Neural cell (in vitro differentiated cells): ENCODE results near the gene NID2.

Experiments
- CTCF ChIP-seq: fragments of 450-650 bp; IDR thresholded peaks from 2 replicates; pipeline ENCODE4 v1.5.1; 2014; ENCODE audit warnings: antibody characterized with exemption, mild to moderate bottlenecking, moderate library complexity; ENCODE audit not compliant: poor library complexity, severe bottlenecking
- EP300 ChIP-seq: fragments of 450-650 bp; conservative IDR thresholded peaks from 2 replicates; pipeline ENCODE4 v1.6.1; 2014; ENCODE audit warnings: antibody characterized with exemption, mild to moderate bottlenecking, moderate library complexity; ENCODE audit not compliant: poor library complexity, severe bottlenecking
- EZH2 ChIP-seq: fragments of 200-600, 300-800 bp; shearing (Covaris generic), sonication (generic); IDR thresholded peaks from 2 replicates; pipeline ENCODE4 v1.6.1; 2014; ENCODE audit warnings: antibody characterized with exemption, low read length, borderline replicate concordance, mild to moderate bottlenecking; ENCODE audit not compliant: insufficient read depth, poor library complexity, severe bottlenecking

- no peak for TF ChIP-seq EP300
- TF ChIP-seq CTCF = no peak
- no peak for TF ChIP-seq EZH2
Measured at GRCh38 chr14:52078721-52079120, 9.9 kb upstream of the NID2 start.
